Spleen (tissue), 11 donors: ENCODE measurements around the gene SLC1A4. TPM values are rescaled to one million over a fixed set of nuclear protein-coding genes. Genes with fewer than 3 reads are reported as not detected.
"Not testable (repeated sequence)": the region's sequence is repeated elsewhere in the genome, so short reads cannot be mapped to it uniquely, and the experiment has no call there.

Experiments used
- DNase-seq: peaks from one replicate; pipeline ENCODE4 v3.0.0-alpha.2; 2020
- H3K27ac ChIP-seq, 8 donors: fragments of 200-600 bp; sonication (generic) in 7 of 8; 1 replicate in 4 of 8; 2 replicates in 4 of 8; pipeline versions ENCODE4 v1.5.0 to v1.8.0; 2016 to 2021; ENCODE audit warnings: inconsistent platforms in 4 of 8, mild to moderate bottlenecking in 4 of 8, moderate library complexity in 1 of 8
- H3K27me3 ChIP-seq, 7 donors: fragments of 200-600 bp; sonication (generic) in 6 of 7; replicated peaks in 1 of 7; 1 replicate in 4 of 7; 2 replicates in 3 of 7; pipeline versions ENCODE4 v1.5.0 to v1.8.0; 2016 to 2021; ENCODE audit warnings: inconsistent platforms in 3 of 7, mild to moderate bottlenecking in 1 of 7
- H3K36me3 ChIP-seq, 6 donors: fragments of 200-600 bp; sonication (generic) in 5 of 6; 1 replicate in 4 of 6; 2 replicates in 2 of 6; pipeline versions ENCODE4 v1.5.0 to v1.8.0; 2016 to 2021; ENCODE audit warnings: inconsistent platforms in 2 of 6
- H3K4me1 ChIP-seq, 6 donors: fragments of 200-600 bp; sonication (generic) in 5 of 6; 1 replicate in 3 of 6; 2 replicates in 3 of 6; pipeline versions ENCODE4 v1.5.0 to v1.8.0; 2016 to 2021; ENCODE audit warnings: inconsistent platforms in 3 of 6
- H3K4me3 ChIP-seq, 8 donors: fragments of 200-600 bp; sonication (generic) in 7 of 8; 1 replicate in 4 of 8; 2 replicates in 4 of 8; pipeline versions ENCODE4 v1.5.0 to v1.8.0; 2016 to 2021; ENCODE audit warnings: inconsistent platforms in 4 of 8, mild to moderate bottlenecking in 4 of 8, moderate library complexity in 2 of 8
- H3K9me3 ChIP-seq, 8 donors: fragments of 200-600 bp; sonication (generic) in 7 of 8; 1 replicate in 4 of 8; 2 replicates in 4 of 8; pipeline versions ENCODE4 v1.5.0 to v1.8.0; 2016 to 2021; ENCODE audit warnings: inconsistent platforms in 4 of 8
- CTCF ChIP-seq, 11 experiments: fragments of 200-600 bp in 7 of 11; fragments of 450-650 bp in 4 of 11; sonication (generic) in 4 of 11; IDR thresholded peaks in 8 of 11; conservative IDR thresholded peaks in 3 of 11; 1 replicate in 7 of 11; 2 replicates in 4 of 11; pipeline versions ENCODE4 v1.4.0 to v1.8.0; 2016 to 2021; ENCODE audit warnings: antibody characterized with exemption in 11 of 11, inconsistent platforms in 4 of 11, mild to moderate bottlenecking in 1 of 11
- POLR2A ChIP-seq, 3 donors: fragments of 450-650 bp; IDR thresholded peaks; one replicate each; pipeline ENCODE4 v1.5.1; 2017; ENCODE audit warnings: antibody characterized with exemption in 3 of 3, mild to moderate bottlenecking in 1 of 3
- POLR2AphosphoS5 ChIP-seq, 3 donors: sonication (generic); formaldehyde crosslinking; IDR thresholded peaks; one replicate each; pipeline ENCODE4 v1.5.1; 2017; ENCODE audit warnings: antibody characterized with exemption in 3 of 3
- WGBS, 5 donors: extraction: QIAGEN DNeasy Blood & Tissue Kit in 3 of 5; methylation state at CpG; one replicate each; pipeline versions ENCODE4 v1.1.5 to v1.1.7; 2013 to 2018; 5-methylcytosine and 5-hydroxymethylcytosine counted together
- intact Hi-C: fragments of 100-400 bp; cut with DNase I; formaldehyde crosslinking; loops from one replicate; pipeline ENCODE4 v1.15.0; 2023; ENCODE audit warnings: low total_unique reads
- polyA plus RNA-seq, 3 donors: library from polyadenylated mRNA; stranded (reverse); fragments of 200-250 nt; gene quantifications; one replicate each; pipeline ENCODE4 v1.2.1, GENCODE V29; 2013
- total RNA-seq, 7 donors: library from RNA; depleted of rRNA in 3 of 7; stranded (reverse); fragments of >200 nt in 3 of 7; fragmentation: NEBNext Ultra II Directional in 4 of 7; extraction: Animal tissue kit (Norgen Biotek cat#: 25700) in 4 of 7; gene quantifications; one replicate each; pipeline versions ENCODE4 v1.1.0 to v1.2.1, GENCODE V29; 2016 to 2021
- donor health status: healthy with polysubstance abuse.
- donor health status: DM: no; HTN: no; CAD: no; lungs with moderate emphysema.
- donor health status: DM: no; HTN: no; CAD: no.
- donor health status: Bipolar disorder and iron deficiency.
- donor health status: healthy.
- donor health status: DM: no; HTN: no; CAD: no.
- donor health status: DM: yes; HTN: yes; CAD: no.

SLC1A4 gene
- total and polyA plus RNA-seq, 10 donors, result 2.5 to 32.0 (median 15.7) TPM

- Histone ChIP-seq H3K4me3 (no peak overlapping the region), H3K27ac (no peak overlapping the region), H3K27me3 (no peaks in the 10 kb centered on the region), H3K4me1 (no peaks in the 10 kb centered on the region), H3K9me3 (no peaks in the 10 kb centered on the region), H3K36me3 (no peaks in the 10 kb centered on the region)
- intact Hi-C loops, result no loop called here
- WGBS, 5 donors, result 86 to 94% (median 93%) methylated on average over 4 of the region's 4 CpGs
- no peak for DNase-seq
- TF ChIP-seq CTCF (IDR thresholded peaks at IDR 0.05 in 8 of 11, conservative IDR thresholded peaks at IDR 0.05 in 3 of 11) (no peak), POLR2AphosphoS5 (IDR thresholded peaks at IDR 0.05) (no peak), POLR2A (IDR thresholded peaks at IDR 0.05) (no peak)
These were observed 21.6 kb upstream of the SLC1A4 start for GRCh38 chr2:64967601-64968000.

- H3K4me3 ChIP-seq, H3K36me3 ChIP-seq, DNase-seq, H3K4me1 ChIP-seq, H3K27ac ChIP-seq, H3K27me3 ChIP-seq, H3K9me3 ChIP-seq, intact Hi-C loops: not testable (repeated sequence)
- WGBS, 5 donors, result 95 to 99% (median 97%) methylated on average over 14 to 25 of the region's 25 CpGs
These were observed 20.1 kb upstream of the SLC1A4 start for GRCh38 chr2:64969086-64969485.

GRCh38 chr2:64970495-64970894 lies 18.7 kb upstream of the SLC1A4 start:
- Histone ChIP-seq H3K27me3 (no peaks in the 10 kb centered on the region), H3K36me3 (no peaks in the 10 kb centered on the region), H3K9me3 (no peaks in the 10 kb centered on the region), H3K4me1 (peaks cover 0 to 9% (median 2%) of the 10 kb centered on the region in 6 donors), H3K4me3 (no peak overlapping the region), H3K27ac (no peak overlapping the region)
- intact Hi-C loops, result no loop called here
- 82 to 87% (median 86%) methylated on average over 2 of the region's 2 CpGs for WGBS, 5 donors
- DNase-seq, result no peak
- TF ChIP-seq POLR2A (IDR thresholded peaks at IDR 0.05), result no peak
- TF ChIP-seq CTCF (IDR thresholded peaks at IDR 0.05 in 8 of 11, conservative IDR thresholded peaks at IDR 0.05 in 3 of 11), result no peak
- no peak for TF ChIP-seq POLR2AphosphoS5 (IDR thresholded peaks at IDR 0.05)

GRCh38 chr2:64972426-64972825 lies 16.8 kb upstream of the SLC1A4 start:
- no peak overlapping the region for H3K4me3 ChIP-seq
- H3K27ac ChIP-seq, result no peak overlapping the region
- intact Hi-C loops, result no loop called here
- TF ChIP-seq CTCF (IDR thresholded peaks at IDR 0.05 in 8 of 11, conservative IDR thresholded peaks at IDR 0.05 in 3 of 11), result no peak
- no peak for TF ChIP-seq POLR2A (IDR thresholded peaks at IDR 0.05)
- no peak for TF ChIP-seq POLR2AphosphoS5 (IDR thresholded peaks at IDR 0.05)
- no peaks in the 10 kb centered on the region for H3K9me3 ChIP-seq
- H3K27me3 ChIP-seq, result no peaks in the 10 kb centered on the region
- DNase-seq, result no peak
- H3K36me3 ChIP-seq, result no peaks in the 10 kb centered on the region
- peaks cover 0 to 13% (median 2%) of the 10 kb centered on the region in 6 donors for H3K4me1 ChIP-seq
- 87 to 100% (median 91%) methylated on average over 5 of the region's 5 CpGs for whole genome bisulfite sequencing, 5 donors

- intact Hi-C loops, result no loop called here
- WGBS, 5 donors, result 75 to 100% (median 85%) methylated on average over 1 of the region's 1 CpG
These were observed 16.3 kb upstream of the SLC1A4 start for GRCh38 chr2:64972876-64973275.

More at GRCh38 chr2:64972876-64973275, 16.3 kb upstream of the SLC1A4 start:
- no peak for DNase-seq
- Histone ChIP-seq H3K27me3 (no peaks in the 10 kb centered on the region), H3K4me1 (peaks cover 0 to 13% (median 2%) of the 10 kb centered on the region in 6 donors), H3K27ac (no peak overlapping the region), H3K4me3 (no peak overlapping the region), H3K9me3 (no peaks in the 10 kb centered on the region), H3K36me3 (no peaks in the 10 kb centered on the region)
- TF ChIP-seq POLR2A (IDR thresholded peaks at IDR 0.05) (no peak), POLR2AphosphoS5 (IDR thresholded peaks at IDR 0.05) (no peak), CTCF (IDR thresholded peaks at IDR 0.05 in 8 of 11, conservative IDR thresholded peaks at IDR 0.05 in 3 of 11) (no peak)
